Liver (tissue), 9 donors: ENCODE measurements around the gene HSF4. TPM values are rescaled to one million over a fixed set of nuclear protein-coding genes. Genes with fewer than 3 reads are reported as not detected.

Source experiments
- DNase-seq: peaks from one replicate; pipeline ENCODE4 v3.0.0-alpha.2; 2017; ENCODE audit warnings: low spot score
- H3K27ac ChIP-seq, 2 donors: one replicate each; pipeline ENCODE4 v1.7.0; 2013; ENCODE audit warnings: inconsistent platforms in 2 of 2, low read length in 2 of 2, control low read depth in 1 of 2, low read depth in 1 of 2, mild to moderate bottlenecking in 1 of 2
- H3K27me3 ChIP-seq, 4 donors: one replicate each; pipeline versions ENCODE4 v1.6.1 to v1.7.0; 2013; ENCODE audit warnings: low read length in 3 of 4, inconsistent platforms in 1 of 4, mild to moderate bottlenecking in 1 of 4, moderate library complexity in 1 of 4; ENCODE audit not compliant: control insufficient read depth in 4 of 4, insufficient read depth in 4 of 4
- H3K36me3 ChIP-seq, 4 donors: one replicate each; pipeline versions ENCODE4 v1.6.1 to v1.7.0; 2013; ENCODE audit warnings: low read length in 3 of 4, mild to moderate bottlenecking in 3 of 4, low read depth in 1 of 4, moderate library complexity in 1 of 4; ENCODE audit not compliant: control insufficient read depth in 4 of 4, insufficient read depth in 3 of 4
- H3K4me1 ChIP-seq, 4 donors: one replicate each; pipeline versions ENCODE4 v1.6.1 to v1.7.0; 2013; ENCODE audit warnings: low read length in 3 of 4, mild to moderate bottlenecking in 3 of 4, moderate library complexity in 1 of 4; ENCODE audit not compliant: control insufficient read depth in 4 of 4, insufficient read depth in 4 of 4
- H3K4me3 ChIP-seq, 3 donors: one replicate each; pipeline versions ENCODE4 v1.6.1 to v1.7.0; 2013; ENCODE audit warnings: low read length in 3 of 3, control low read depth in 1 of 3, low read depth in 1 of 3, mild to moderate bottlenecking in 1 of 3
- H3K9ac ChIP-seq, 2 donors: one replicate each; pipeline ENCODE4 v1.7.0; 2013; ENCODE audit warnings: low read length in 2 of 2, mild to moderate bottlenecking in 2 of 2, moderate library complexity in 2 of 2, control low read depth in 1 of 2, low read depth in 1 of 2
- H3K9me3 ChIP-seq, 4 donors: one replicate each; pipeline versions ENCODE4 v1.6.1 to v1.7.0; 2013; ENCODE audit warnings: low read length in 3 of 4; ENCODE audit not compliant: control insufficient read depth in 4 of 4
- EGR1 ChIP-seq, 2 donors: IDR thresholded peaks; 2 replicates each; pipeline ENCODE4 v1.6.1; 2016 to 2018; ENCODE audit warnings: antibody characterized with exemption in 2 of 2, low read depth in 2 of 2
- FOXA1 ChIP-seq: IDR thresholded peaks from 2 replicates; pipeline ENCODE4 v1.6.1; 2016; ENCODE audit warnings: antibody characterized with exemption
- FOXA2 ChIP-seq: IDR thresholded peaks from 2 replicates; pipeline ENCODE4 v1.6.1; 2016; ENCODE audit warnings: antibody characterized with exemption
- GABPA ChIP-seq, 2 donors: IDR thresholded peaks in 1 of 2; conservative IDR thresholded peaks in 1 of 2; 2 replicates each; pipeline ENCODE4 v1.6.1; 2016; ENCODE audit warnings: antibody characterized with exemption in 2 of 2, mild to moderate bottlenecking in 1 of 2, moderate library complexity in 1 of 2
- HNF4A ChIP-seq, 2 donors: conservative IDR thresholded peaks; 2 replicates each; pipeline ENCODE4 v1.6.1; 2016; ENCODE audit warnings: antibody characterized with exemption in 2 of 2, mild to moderate bottlenecking in 2 of 2
- HNF4G ChIP-seq: IDR thresholded peaks from 2 replicates; pipeline ENCODE4 v1.6.1; 2016; ENCODE audit warnings: antibody characterized with exemption
- NR2F2 ChIP-seq: IDR thresholded peaks from 2 replicates; pipeline ENCODE4 v1.6.1; 2016; ENCODE audit warnings: antibody characterized with exemption
- RAD21 ChIP-seq, 2 donors: IDR thresholded peaks; 2 replicates each; pipeline ENCODE4 v1.6.1; 2016; ENCODE audit warnings: antibody characterized with exemption in 2 of 2, mild to moderate bottlenecking in 2 of 2
- SP1 ChIP-seq: IDR thresholded peaks from 2 replicates; pipeline ENCODE4 v1.6.1; 2018; ENCODE audit warnings: antibody characterized with exemption, mild to moderate bottlenecking
- TAF1 ChIP-seq: conservative IDR thresholded peaks from 2 replicates; pipeline ENCODE4 v1.6.1; 2016; ENCODE audit warnings: antibody characterized with exemption, mild to moderate bottlenecking
- YY1 ChIP-seq: IDR thresholded peaks from 2 replicates; pipeline ENCODE4 v1.6.1; 2016; ENCODE audit warnings: antibody characterized with exemption, mild to moderate bottlenecking
- WGBS: extraction: QIAGEN DNeasy Blood & Tissue Kit; methylation state at CpG from one replicate; pipeline ENCODE4 v1.1.7; 2013; 5-methylcytosine and 5-hydroxymethylcytosine counted together
- polyA plus RNA-seq, 2 donors: library from polyadenylated mRNA; stranded (reverse) in 1 of 2; unstranded in 1 of 2; fragments of 200-250 nt in 1 of 2; fragments of >200 nt in 1 of 2; fragmentation: Nextera tagmentation in 1 of 2; extraction: Ambion mirVana in 1 of 2; gene quantifications; one replicate each; pipeline versions ENCODE4 v1.2.1 to v1.2.3, GENCODE V29; 2013 to 2015
- total RNA-seq, 2 donors: library from RNA; depleted of rRNA; stranded (reverse); fragments of >200 nt; gene quantifications; one replicate each; pipeline ENCODE4 v1.2.3, GENCODE V29; 2014
- TF ChIP-seq, protein P1 (sequence below): IDR thresholded peaks from 2 replicates; pipeline ENCODE4 v1.6.1; 2016; ENCODE audit warnings: antibody characterized with exemption, mild to moderate bottlenecking
- donor health status: healthy.
- donor health status: healthy.
- donor health status: healthy.
- donor health status: healthy.
- donor health status: healthy.

HSF4 gene
- total and polyA plus RNA-seq, 4 donors: 0.42 to 5.1 (median 4.3) TPM

DNA sequence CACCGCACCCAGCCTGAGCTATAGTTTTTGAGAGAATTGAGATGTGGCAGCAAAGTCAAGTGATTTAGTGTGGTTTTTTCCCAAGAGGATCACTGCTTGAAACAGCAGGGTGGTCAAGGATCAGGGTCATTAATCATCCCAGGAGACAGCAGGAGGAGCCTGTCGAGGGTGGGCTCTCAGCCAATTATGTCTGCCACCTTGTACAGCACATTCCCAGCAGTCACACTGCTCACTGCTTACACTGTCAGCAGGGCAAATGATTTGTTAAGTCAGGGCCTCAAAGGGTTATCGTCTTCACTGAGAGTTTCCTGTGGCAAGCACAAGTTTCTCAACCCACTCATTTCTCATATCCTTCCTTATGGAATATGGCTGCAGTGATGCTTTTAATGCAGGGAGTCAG is 26.9 kb upstream of the HSF4 start:
- H3K36me3 ChIP-seq: peaks cover 27 to 89% (median 73%) of the 10 kb centered on the region in 4 donors
- H3K27ac ChIP-seq: no peak overlapping the region
- H3K9ac ChIP-seq: no peak overlapping the region
- H3K27me3 ChIP-seq: no peaks in the 10 kb centered on the region
- no peak for TF ChIP-seq TAF1
- no peak for TF ChIP-seq EGR1 (IDR thresholded peaks at IDR 0.05; ENCODE audit: low read depth in 2 of 2)
- TF ChIP-seq YY1: no peak
- no peak for TF ChIP-seq GABPA (IDR thresholded peaks at IDR 0.05 in 1 of 2, conservative IDR thresholded peaks at IDR 0.05 in 1 of 2)
- DNase-seq: no peak
- WGBS: 64% methylated on average over 3 of the region's 3 CpGs
- H3K4me3 ChIP-seq: no peak overlapping the region
- no peaks in the 10 kb centered on the region for H3K9me3 ChIP-seq
- no peaks in the 10 kb centered on the region for H3K4me1 ChIP-seq

DNA sequence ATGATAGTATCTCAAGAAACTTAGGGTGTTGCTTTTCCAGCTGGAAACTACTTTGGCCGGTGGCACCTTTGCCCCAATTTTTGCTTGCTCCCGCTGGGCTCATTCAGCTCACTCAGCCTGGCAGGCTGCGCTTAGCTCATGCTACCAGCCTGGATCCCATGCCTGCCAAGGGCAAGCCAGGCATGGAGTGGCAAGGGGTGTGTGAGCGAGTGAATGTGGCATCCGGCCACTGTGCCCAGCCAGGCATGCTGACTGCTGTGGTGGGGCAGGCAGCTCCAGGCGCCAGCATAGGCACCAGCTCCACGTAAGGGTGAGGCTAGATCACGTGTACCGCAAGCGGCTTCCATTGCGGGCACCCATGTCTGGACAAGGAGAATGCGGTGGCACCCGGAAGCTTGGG is 23.2 kb upstream of the HSF4 start:
- Histone ChIP-seq H3K27me3 (no peaks in the 10 kb centered on the region), H3K36me3 (peaks cover 37 to 93% (median 81%) of the 10 kb centered on the region in 4 donors), H3K27ac (no peak overlapping the region), H3K4me1 (no peaks in the 10 kb centered on the region), H3K9me3 (no peaks in the 10 kb centered on the region), H3K4me3 (no peak overlapping the region), H3K9ac (no peak overlapping the region)
- no peak for DNase-seq
- TF ChIP-seq GABPA (IDR thresholded peaks at IDR 0.05 in 1 of 2, conservative IDR thresholded peaks at IDR 0.05 in 1 of 2) (no peak), NR2F2 (no peak)
- WGBS: 97% methylated on average over 13 of the region's 13 CpGs

DNA sequence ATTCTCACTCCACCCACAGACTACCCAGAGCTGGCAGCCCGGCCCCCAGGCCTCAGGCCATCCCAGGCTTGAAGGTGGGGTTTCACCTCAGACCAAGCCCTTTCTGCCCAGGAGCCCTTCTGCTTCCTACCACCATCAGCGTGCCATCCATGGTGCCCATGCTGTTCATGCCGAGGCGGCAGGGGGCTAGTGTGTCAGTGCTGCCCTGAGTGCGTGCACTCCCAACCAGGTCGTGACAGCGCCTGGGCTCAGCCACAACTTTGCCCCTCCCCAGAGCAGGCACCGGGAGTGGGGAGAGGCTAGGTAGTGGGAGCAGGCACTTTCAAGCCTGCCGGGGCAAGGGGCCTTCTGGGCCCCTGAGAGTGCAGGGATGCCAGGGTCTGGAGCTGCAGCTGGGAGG is 22.2 kb upstream of the HSF4 start:
- Histone ChIP-seq H3K27me3 (no peaks in the 10 kb centered on the region), H3K36me3 (peaks cover 39 to 96% (median 88%) of the 10 kb centered on the region in 4 donors), H3K9me3 (no peaks in the 10 kb centered on the region), H3K4me3 (no peak overlapping the region), H3K27ac (no peak overlapping the region), H3K9ac (no peak overlapping the region), H3K4me1 (no peaks in the 10 kb centered on the region)
- no peak for DNase-seq
- 95% methylated on average over 9 of the region's 9 CpGs for WGBS
- no peak for TF ChIP-seq HNF4G
- TF ChIP-seq, protein P1, sequence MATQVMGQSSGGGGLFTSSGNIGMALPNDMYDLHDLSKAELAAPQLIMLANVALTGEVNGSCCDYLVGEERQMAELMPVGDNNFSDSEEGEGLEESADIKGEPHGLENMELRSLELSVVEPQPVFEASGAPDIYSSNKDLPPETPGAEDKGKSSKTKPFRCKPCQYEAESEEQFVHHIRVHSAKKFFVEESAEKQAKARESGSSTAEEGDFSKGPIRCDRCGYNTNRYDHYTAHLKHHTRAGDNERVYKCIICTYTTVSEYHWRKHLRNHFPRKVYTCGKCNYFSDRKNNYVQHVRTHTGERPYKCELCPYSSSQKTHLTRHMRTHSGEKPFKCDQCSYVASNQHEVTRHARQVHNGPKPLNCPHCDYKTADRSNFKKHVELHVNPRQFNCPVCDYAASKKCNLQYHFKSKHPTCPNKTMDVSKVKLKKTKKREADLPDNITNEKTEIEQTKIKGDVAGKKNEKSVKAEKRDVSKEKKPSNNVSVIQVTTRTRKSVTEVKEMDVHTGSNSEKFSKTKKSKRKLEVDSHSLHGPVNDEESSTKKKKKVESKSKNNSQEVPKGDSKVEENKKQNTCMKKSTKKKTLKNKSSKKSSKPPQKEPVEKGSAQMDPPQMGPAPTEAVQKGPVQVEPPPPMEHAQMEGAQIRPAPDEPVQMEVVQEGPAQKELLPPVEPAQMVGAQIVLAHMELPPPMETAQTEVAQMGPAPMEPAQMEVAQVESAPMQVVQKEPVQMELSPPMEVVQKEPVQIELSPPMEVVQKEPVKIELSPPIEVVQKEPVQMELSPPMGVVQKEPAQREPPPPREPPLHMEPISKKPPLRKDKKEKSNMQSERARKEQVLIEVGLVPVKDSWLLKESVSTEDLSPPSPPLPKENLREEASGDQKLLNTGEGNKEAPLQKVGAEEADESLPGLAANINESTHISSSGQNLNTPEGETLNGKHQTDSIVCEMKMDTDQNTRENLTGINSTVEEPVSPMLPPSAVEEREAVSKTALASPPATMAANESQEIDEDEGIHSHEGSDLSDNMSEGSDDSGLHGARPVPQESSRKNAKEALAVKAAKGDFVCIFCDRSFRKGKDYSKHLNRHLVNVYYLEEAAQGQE: no peak
- no peak for TF ChIP-seq FOXA1
- TF ChIP-seq GABPA (IDR thresholded peaks at IDR 0.05 in 1 of 2, conservative IDR thresholded peaks at IDR 0.05 in 1 of 2): no peak
- TF ChIP-seq NR2F2: no peak
- no peak for TF ChIP-seq RAD21 (IDR thresholded peaks at IDR 0.05)
- no peak for TF ChIP-seq TAF1
- no peak for TF ChIP-seq SP1
- TF ChIP-seq HNF4A (conservative IDR thresholded peaks at IDR 0.05): no peak

DNA sequence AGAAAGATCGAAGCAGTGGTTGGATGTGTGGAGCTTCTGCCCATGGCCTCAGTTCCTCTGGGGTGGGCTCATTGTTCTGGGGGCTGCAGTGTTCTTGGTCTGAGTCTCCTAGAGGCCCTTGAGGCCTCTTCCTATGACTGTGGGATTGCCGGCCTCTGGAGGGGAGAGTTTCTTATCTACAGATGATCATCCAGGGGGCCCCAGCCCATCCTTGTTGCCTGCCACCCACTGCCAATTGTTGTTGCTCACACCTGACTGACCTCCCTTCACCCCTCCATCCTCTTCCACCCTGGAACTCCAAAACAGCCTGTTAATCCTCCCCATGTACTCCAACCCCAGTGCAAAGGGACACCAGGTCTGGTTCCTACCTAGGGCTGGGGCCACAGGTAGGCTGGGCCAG is 19.6 kb upstream of the HSF4 start:
- Histone ChIP-seq H3K27ac (no peak overlapping the region), H3K9me3 (no peaks in the 10 kb centered on the region), H3K4me3 (no peak overlapping the region), H3K4me1 (peaks cover 0 to 2% (median 0%) of the 10 kb centered on the region in 4 donors), H3K27me3 (no peaks in the 10 kb centered on the region), H3K36me3 (peaks cover 40 to 85% (median 76%) of the 10 kb centered on the region in 4 donors), H3K9ac (no peak overlapping the region)
- no peak for DNase-seq
- TF ChIP-seq FOXA2 (no peak), SP1 (no peak), GABPA (IDR thresholded peaks at IDR 0.05 in 1 of 2, conservative IDR thresholded peaks at IDR 0.05 in 1 of 2) (no peak), FOXA1 (no peak), YY1 (no peak), HNF4A (conservative IDR thresholded peaks at IDR 0.05) (no peak), HNF4G (no peak)
- TF ChIP-seq, protein P1: no peak
- 96% methylated on average over 2 of the region's 2 CpGs for WGBS
